MM.1S (cell line): ENCODE data around the gene C11orf54.

Source experiments
- DNase-seq: peaks from one replicate; pipeline ENCODE4 v3.0.0-alpha.2; 2015
- H2AFZ ChIP-seq: fragments of 300-600 bp; sonication (generic); 2 replicates; pipeline ENCODE4 v1.6.0; 2016; ENCODE audit warnings: antibody characterized with exemption, low read length
- H3F3A ChIP-seq: fragments of 300-600 bp; sonication (generic); 2 replicates; pipeline ENCODE4 v1.6.1; 2016; ENCODE audit warnings: mild to moderate bottlenecking, antibody characterized with exemption, low read length, moderate library complexity, mixed read lengths; ENCODE audit not compliant: insufficient read depth
- H3K27ac ChIP-seq: fragments of 300-600 bp; sonication (generic); 2 replicates; pipeline ENCODE4 v1.5.1; 2016; ENCODE audit warnings: mild to moderate bottlenecking, low read length
- H3K27me3 ChIP-seq: fragments of 300-600 bp; sonication (generic); replicated peaks from 2 replicates; pipeline ENCODE4 v1.6.0; 2016; ENCODE audit warnings: low read length; ENCODE audit not compliant: insufficient read depth
- H3K36me3 ChIP-seq: fragments of 300-600 bp; sonication (generic); replicated peaks from 2 replicates; pipeline ENCODE4 v1.6.1; 2016; ENCODE audit warnings: mild to moderate bottlenecking, low read length, mixed read lengths; ENCODE audit not compliant: insufficient read depth
- H3K4me1 ChIP-seq: fragments of 300-600 bp; sonication (generic); 2 replicates; pipeline ENCODE4 v1.6.1; 2016; ENCODE audit warnings: low read length, mixed read lengths
- H3K4me2 ChIP-seq: fragments of 300-600 bp; sonication (generic); 2 replicates; pipeline ENCODE4 v1.6.0; 2016; ENCODE audit warnings: low read depth, low read length
- H3K4me3 ChIP-seq: fragments of 300-600 bp; sonication (generic); 2 replicates; pipeline ENCODE4 v1.5.1; 2016; ENCODE audit warnings: low read length, mixed read lengths
- H3K79me2 ChIP-seq: fragments of 300-600 bp; sonication (generic); 2 replicates; pipeline ENCODE4 v1.6.1; 2016; ENCODE audit warnings: mixed run types, low read length, mixed read lengths
- H3K9ac ChIP-seq: fragments of 300-600 bp; sonication (generic); 2 replicates; pipeline ENCODE4 v1.6.1; 2016; ENCODE audit warnings: low read length, mixed read lengths
- H3K9me2 ChIP-seq: fragments of 300-600 bp; sonication (generic); replicated peaks from 2 replicates; pipeline ENCODE4 v1.6.1; 2016; ENCODE audit warnings: mild to moderate bottlenecking, low read length, mixed read lengths; ENCODE audit not compliant: insufficient read depth
- H3K9me3 ChIP-seq: fragments of 300-600 bp; sonication (generic); replicated peaks from 2 replicates; pipeline ENCODE4 v1.6.1; 2016; ENCODE audit warnings: mild to moderate bottlenecking, low read length, mixed read lengths; ENCODE audit not compliant: insufficient read depth
- H4K20me1 ChIP-seq: fragments of 300-600 bp; sonication (generic); 2 replicates; pipeline ENCODE4 v1.6.1; 2016; ENCODE audit warnings: mild to moderate bottlenecking, low read length, moderate library complexity, mixed read lengths; ENCODE audit not compliant: insufficient read depth
- CTCF ChIP-seq: fragments of 300-600 bp; sonication (generic); IDR thresholded peaks from 2 replicates; pipeline ENCODE4 v1.5.1; 2016; ENCODE audit warnings: antibody characterized with exemption, low read length, mixed read lengths
- EZH2 ChIP-seq: fragments of 300-600 bp; sonication (generic); optimal IDR thresholded peaks from 2 replicates; pipeline ENCODE3; 2017; ENCODE audit warnings: low read depth, mild to moderate bottlenecking, antibody characterized with exemption, low read length, mixed read lengths
- EZH2phosphoT487 ChIP-seq: fragments of 300-600 bp; sonication (generic); IDR thresholded peaks from 2 replicates; pipeline ENCODE4 v1.6.1; 2018; ENCODE audit warnings: antibody characterized with exemption, low read length

C11orf54 gene

GRCh38 chr11:93740031-93740729 lies 1.3 kb upstream of the C11orf54 start:
- no peaks in the 10 kb centered on the region for H3K27me3 ChIP-seq
- TF ChIP-seq CTCF (no peak), EZH2phosphoT487 (no peak), EZH2 (no peak)
- peaks cover 23% of the 10 kb centered on the region for H3K4me1 ChIP-seq
- peak; percentile 91 for DNase-seq
- H3K36me3 ChIP-seq, result peaks cover 31% of the 10 kb centered on the region
- peak overlapping the region; percentile 92 for H3K27ac ChIP-seq
- H3K79me2 ChIP-seq, result peaks cover 81% of the 10 kb centered on the region
- no peaks in the 10 kb centered on the region for H3K9me2 ChIP-seq
- H3K4me3 ChIP-seq, result peak overlapping the region; percentile 96
- peak overlapping the region; percentile 99 for H3K9ac ChIP-seq
- peaks cover 66% of the 10 kb centered on the region for H3F3A ChIP-seq
- no peak overlapping the region for H2AFZ ChIP-seq
- H3K9me3 ChIP-seq, result no peaks in the 10 kb centered on the region
- peak overlapping the region; percentile 88 for H3K4me2 ChIP-seq
- H4K20me1 ChIP-seq, result peaks cover 41% of the 10 kb centered on the region; the same call in 1 of the 2 replicates

GRCh38 chr11:93740730-93741093 lies 760 bp upstream of the C11orf54 start:
- no peak for TF ChIP-seq EZH2
- TF ChIP-seq CTCF, result no peak
- TF ChIP-seq EZH2phosphoT487, result no peak
- 0 out of 2 replicates have a peak overlapping the region, but pooled peaks have one; percentile 26 for H2AFZ ChIP-seq
- peak overlapping the region; percentile 96 for H3K4me3 ChIP-seq
- peaks cover 61% of the 10 kb centered on the region for H3F3A ChIP-seq
- peak overlapping the region; percentile 99 for H3K9ac ChIP-seq
- H3K79me2 ChIP-seq, result peaks cover 76% of the 10 kb centered on the region
- H3K36me3 ChIP-seq, result peaks cover 26% of the 10 kb centered on the region; the same call in 1 of the 2 replicates
- H3K9me2 ChIP-seq, result no peaks in the 10 kb centered on the region
- H3K27me3 ChIP-seq, result no peaks in the 10 kb centered on the region
- H3K4me1 ChIP-seq, result peaks cover 23% of the 10 kb centered on the region
- no peaks in the 10 kb centered on the region for H3K9me3 ChIP-seq
- H4K20me1 ChIP-seq, result peaks cover 36% of the 10 kb centered on the region; the same call in 1 of the 2 replicates
- DNase-seq, result peak; percentile 66
- peak overlapping the region; percentile 92 for H3K27ac ChIP-seq
- peak overlapping the region; percentile 88 for H3K4me2 ChIP-seq

- no peak for TF ChIP-seq EZH2phosphoT487
- no peak for TF ChIP-seq EZH2
- no peak for TF ChIP-seq CTCF
- Histone ChIP-seq H3K4me2 (peak overlapping the region; percentile 68), H3K9me2 (no peaks in the 10 kb centered on the region), H2AFZ (peak overlapping the region; percentile 78), H3K79me2 (peaks cover 64% of the 10 kb centered on the region), H3K4me1 (peaks cover 14% of the 10 kb centered on the region), H3F3A (peaks cover 49% of the 10 kb centered on the region), H3K4me3 (peak overlapping the region; percentile 96), H3K36me3 (peaks cover 14% of the 10 kb centered on the region; the same call in 1 of the 2 replicates), H4K20me1 (peaks cover 26% of the 10 kb centered on the region; the same call in 1 of the 2 replicates), H3K9ac (peak overlapping the region; percentile 99), H3K27ac (peak overlapping the region; percentile 92), H3K9me3 (no peaks in the 10 kb centered on the region), H3K27me3 (no peaks in the 10 kb centered on the region)
- DNase-seq, result peak; percentile 47
Measured at GRCh38 chr11:93741882-93742226, 382 bp downstream of the C11orf54 start.
